ENCODE data around the gene ZNF444.
"Not testable (repeated sequence)": the region's sequence is repeated elsewhere in the genome, so short reads cannot be mapped to it uniquely, and the experiment has no call there.

The ZNF444 gene

GRCh38 chr19:56101746-56102535 is 39.1 kb upstream of the ZNF444 start:
- Histone ChIP-seq H3K4me3 (ENCODE audit: low read depth in 1 of 2, low read length in 1 of 2) (no peak overlapping the region), H3K9me3 (no peaks in the 10 kb centered on the region), H3K27ac (peak overlapping the region; percentile 7), H3K4me1 (ENCODE audit: control insufficient read depth in 1 of 2, insufficient read depth in 1 of 2, low read depth in 1 of 2, low read length in 1 of 2) (peaks cover 23 to 25% of the 10 kb centered on the region in 2 experiments), H3K36me3 (peaks cover 72% of the 10 kb centered on the region), H3K27me3 (no peaks in the 10 kb centered on the region)
- TF ChIP-seq CTCF (IDR thresholded peaks at IDR 0.05), result no peak

DNA sequence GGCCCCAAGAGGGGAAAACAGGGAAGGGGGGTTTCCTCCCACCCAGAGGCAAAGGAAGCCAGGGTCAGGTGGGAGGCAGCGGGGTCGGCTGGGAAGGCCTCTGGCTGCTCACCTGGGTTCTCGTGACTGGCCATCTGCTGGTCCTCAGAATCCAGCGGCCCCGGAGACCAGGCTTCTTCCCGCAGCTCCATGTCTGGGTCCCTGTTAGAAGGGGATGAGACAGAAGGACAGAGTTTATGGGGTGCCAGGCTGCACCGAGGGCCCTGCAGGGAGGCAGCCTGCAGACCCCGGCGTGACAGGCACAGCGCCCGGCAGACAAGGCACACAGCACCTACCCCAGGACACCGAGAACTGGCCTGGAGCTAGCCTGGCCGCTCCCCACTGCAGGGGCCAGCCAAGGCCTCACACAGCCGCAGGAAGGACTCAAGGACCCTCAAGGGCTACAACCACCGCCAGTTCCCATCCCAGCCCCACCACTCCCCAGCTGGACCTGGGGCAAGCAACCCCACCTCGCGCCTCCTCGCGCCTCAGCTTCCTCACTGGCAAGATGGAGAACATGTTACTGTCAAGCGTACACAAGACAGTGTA is 38.0 kb upstream of the ZNF444 start:
- H3K27me3 ChIP-seq, result no peaks in the 10 kb centered on the region
- H3K4me3 ChIP-seq (ENCODE audit: low read depth in 1 of 2, low read length in 1 of 2), result no peak overlapping the region
- no peaks in the 10 kb centered on the region for H3K9me3 ChIP-seq
- H3K36me3 ChIP-seq, result peaks cover 66% of the 10 kb centered on the region
- peaks cover 27 to 37% of the 10 kb centered on the region in 2 experiments for H3K4me1 ChIP-seq (ENCODE audit: control insufficient read depth in 1 of 2, insufficient read depth in 1 of 2, low read depth in 1 of 2, low read length in 1 of 2)
- peak overlapping the region; percentile 7 for H3K27ac ChIP-seq
- TF ChIP-seq CTCF (IDR thresholded peaks at IDR 0.05), result no peak

DNA sequence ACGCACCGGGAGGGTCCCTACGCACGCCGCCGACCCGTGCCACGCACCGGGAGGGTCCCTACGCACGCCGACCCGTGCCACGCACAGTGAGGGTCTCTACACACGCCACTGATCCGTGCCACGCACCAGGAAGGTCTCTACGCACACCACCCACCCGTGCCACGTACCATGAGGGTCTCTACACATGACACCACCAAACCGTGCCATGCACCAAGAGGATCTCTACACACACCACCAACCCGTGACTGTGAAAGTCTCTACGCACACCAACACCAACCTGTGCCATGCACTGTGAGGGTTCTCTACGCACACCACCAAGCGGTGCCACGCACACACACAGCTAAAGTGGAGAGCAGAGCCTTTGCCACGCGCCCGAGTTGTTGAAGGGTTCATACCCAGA is 36.7 kb upstream of the ZNF444 start:
- no peak overlapping the region for H3K4me3 ChIP-seq (ENCODE audit: low read depth in 1 of 2, low read length in 1 of 2)
- peaks cover 55% of the 10 kb centered on the region for H3K36me3 ChIP-seq
- H3K27me3 ChIP-seq, result no peaks in the 10 kb centered on the region
- H3K9me3 ChIP-seq, result no peaks in the 10 kb centered on the region
- TF ChIP-seq CTCF (IDR thresholded peaks at IDR 0.05), result no peak
- peaks cover 38 to 50% of the 10 kb centered on the region in 2 experiments for H3K4me1 ChIP-seq (ENCODE audit: control insufficient read depth in 1 of 2, insufficient read depth in 1 of 2, low read depth in 1 of 2, low read length in 1 of 2)
- H3K27ac ChIP-seq, result peak overlapping the region; percentile 11

GRCh38 chr19:56105090-56105701 is 35.9 kb upstream of the ZNF444 start:
- Histone ChIP-seq H3K27ac (peak overlapping the region; percentile 77), H3K9me3 (no peaks in the 10 kb centered on the region), H3K36me3 (peaks cover 48% of the 10 kb centered on the region), H3K27me3 (no peaks in the 10 kb centered on the region), H3K4me1 (ENCODE audit: control insufficient read depth in 1 of 2, insufficient read depth in 1 of 2, low read depth in 1 of 2, low read length in 1 of 2) (peaks cover 46 to 58% of the 10 kb centered on the region in 2 experiments), H3K4me3 (ENCODE audit: low read depth in 1 of 2, low read length in 1 of 2) (peak overlapping the region; percentile 20 to 27)
- TF ChIP-seq CTCF (IDR thresholded peaks at IDR 0.05), result peak; percentile 66

DNA sequence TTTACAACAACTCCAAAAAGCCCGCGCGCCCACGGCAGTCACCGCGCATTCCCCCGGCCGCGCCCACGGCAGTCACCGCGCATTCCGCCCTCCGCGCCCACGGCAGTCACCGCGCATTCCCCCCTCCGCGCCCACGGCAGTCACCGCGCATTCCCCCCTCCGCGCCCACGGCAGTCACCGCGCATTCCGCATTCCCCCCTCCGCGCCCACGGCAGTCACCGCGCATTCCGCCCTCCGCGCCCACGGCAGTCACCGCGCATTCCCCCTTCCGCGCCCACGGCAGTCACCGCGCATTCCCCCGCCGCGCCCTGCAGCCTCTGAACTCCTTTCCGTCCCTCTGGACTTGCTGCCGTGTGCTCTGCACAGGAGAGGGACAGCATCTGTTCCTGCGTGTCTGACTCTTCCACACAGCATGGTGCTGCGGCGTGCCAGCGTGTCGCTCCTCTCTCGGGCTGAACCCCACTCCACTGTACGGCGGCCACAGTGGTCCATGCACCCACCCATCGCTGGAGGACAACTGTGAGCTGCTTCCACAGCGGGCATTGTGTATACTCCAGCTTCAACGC is 35.2 kb upstream of the ZNF444 start:
- H3K9me3 ChIP-seq; H3K27me3 ChIP-seq; H3K4me3 ChIP-seq (ENCODE audit: low read depth in 1 of 2, low read length in 1 of 2): not testable (repeated sequence)
- Histone ChIP-seq H3K36me3 (peaks cover 43% of the 10 kb centered on the region), H3K4me1 (ENCODE audit: control insufficient read depth in 1 of 2, insufficient read depth in 1 of 2, low read depth in 1 of 2, low read length in 1 of 2) (peaks cover 53 to 65% of the 10 kb centered on the region in 2 experiments), H3K27ac (peak overlapping the region; percentile 77)

Measured in neutrophil (primary cell).